Measurements from ENCODE around the gene ATXN7L2.

Gene ATXN7L2

DNA sequence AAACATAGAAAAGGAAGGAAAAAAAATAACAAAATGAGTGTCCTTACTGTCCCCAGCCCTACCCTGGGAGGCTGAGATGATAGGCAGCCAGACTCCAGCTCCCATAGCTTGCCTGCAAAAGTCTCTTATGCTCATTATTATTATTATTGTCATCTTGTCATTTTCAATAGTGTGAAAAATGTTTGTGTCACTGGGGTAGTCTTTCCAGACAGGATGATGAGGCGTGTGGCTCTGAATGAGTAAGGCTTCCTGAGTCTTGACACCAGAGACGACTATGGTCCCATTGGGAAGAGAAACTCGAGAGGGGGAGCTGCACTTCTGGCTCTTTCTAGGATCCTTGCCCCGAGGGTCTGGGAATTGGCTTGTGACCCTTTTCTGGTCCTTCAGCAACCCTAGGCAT, 9.1 kb downstream of the ATXN7L2 start:
- Histone ChIP-seq H3K9me3 (ENCODE audit: low read length) (no peaks in the 10 kb centered on the region), H3K27me3 (ENCODE audit: insufficient read depth, low read length) (no peaks in the 10 kb centered on the region), H4K20me1 (ENCODE audit: insufficient read depth, low read length) (no peaks in the 10 kb centered on the region), H3K79me2 (ENCODE audit: insufficient read depth, low read length) (no peaks in the 10 kb centered on the region), H3K4me1 (ENCODE audit: insufficient read depth, low read length, severe bottlenecking) (peaks cover 17% of the 10 kb centered on the region), H3K9me2 (ENCODE audit: low read depth, low read length) (no peaks in the 10 kb centered on the region), H3K4me3 (ENCODE audit: low read depth, low read length, poor library complexity, severe bottlenecking) (no peak overlapping the region), H3K27ac (ENCODE audit: low read depth, low read length, poor library complexity, severe bottlenecking) (no peak overlapping the region), H2AFZ (ENCODE audit: low read length) (no peak overlapping the region), H3K36me3 (ENCODE audit: insufficient read depth, low read length) (peaks cover 10% of the 10 kb centered on the region; the same call in 1 of the 2 replicates), H3K4me2 (ENCODE audit: low read length) (no peak overlapping the region), H3F3A (ENCODE audit: insufficient read depth, low read length) (no peaks in the 10 kb centered on the region), H3K9ac (ENCODE audit: low read length) (no peak overlapping the region)
- TF ChIP-seq, protein P1, sequence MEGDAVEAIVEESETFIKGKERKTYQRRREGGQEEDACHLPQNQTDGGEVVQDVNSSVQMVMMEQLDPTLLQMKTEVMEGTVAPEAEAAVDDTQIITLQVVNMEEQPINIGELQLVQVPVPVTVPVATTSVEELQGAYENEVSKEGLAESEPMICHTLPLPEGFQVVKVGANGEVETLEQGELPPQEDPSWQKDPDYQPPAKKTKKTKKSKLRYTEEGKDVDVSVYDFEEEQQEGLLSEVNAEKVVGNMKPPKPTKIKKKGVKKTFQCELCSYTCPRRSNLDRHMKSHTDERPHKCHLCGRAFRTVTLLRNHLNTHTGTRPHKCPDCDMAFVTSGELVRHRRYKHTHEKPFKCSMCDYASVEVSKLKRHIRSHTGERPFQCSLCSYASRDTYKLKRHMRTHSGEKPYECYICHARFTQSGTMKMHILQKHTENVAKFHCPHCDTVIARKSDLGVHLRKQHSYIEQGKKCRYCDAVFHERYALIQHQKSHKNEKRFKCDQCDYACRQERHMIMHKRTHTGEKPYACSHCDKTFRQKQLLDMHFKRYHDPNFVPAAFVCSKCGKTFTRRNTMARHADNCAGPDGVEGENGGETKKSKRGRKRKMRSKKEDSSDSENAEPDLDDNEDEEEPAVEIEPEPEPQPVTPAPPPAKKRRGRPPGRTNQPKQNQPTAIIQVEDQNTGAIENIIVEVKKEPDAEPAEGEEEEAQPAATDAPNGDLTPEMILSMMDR (IDR thresholded peaks at IDR 0.05; ENCODE audit: low read length): no peak
- no peak for TF ChIP-seq EZH2 (IDR thresholded peaks at IDR 0.05; ENCODE audit: borderline replicate concordance, low read length)

DNA sequence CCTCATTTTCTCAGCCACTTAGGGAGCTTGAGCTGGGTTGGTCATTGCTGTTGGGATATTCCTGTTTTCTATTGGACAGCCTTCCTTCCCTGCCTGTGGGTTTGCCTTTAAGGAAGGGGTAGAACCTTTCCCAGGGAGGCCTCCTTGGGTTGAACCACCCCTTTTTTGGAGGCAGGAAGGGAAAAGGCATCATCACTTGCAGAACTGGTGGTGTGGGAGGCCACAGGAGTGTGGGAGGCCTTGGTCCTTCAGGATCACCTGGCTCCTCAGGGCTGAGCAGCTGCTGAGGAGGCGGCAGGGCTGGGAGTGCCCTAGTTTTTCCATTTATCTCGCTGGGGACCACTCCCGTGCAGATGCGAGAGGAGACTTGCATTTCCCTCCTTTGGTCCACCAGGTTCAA, 9.5 kb downstream of the ATXN7L2 start:
- Histone ChIP-seq H3K4me2 (ENCODE audit: low read length) (peak overlapping the region; percentile 68; the same call in 1 of the 2 replicates), H3K9me3 (ENCODE audit: low read length) (no peaks in the 10 kb centered on the region), H3K9me2 (ENCODE audit: low read depth, low read length) (no peaks in the 10 kb centered on the region), H3F3A (ENCODE audit: insufficient read depth, low read length) (no peaks in the 10 kb centered on the region), H3K27me3 (ENCODE audit: insufficient read depth, low read length) (no peaks in the 10 kb centered on the region), H3K36me3 (ENCODE audit: insufficient read depth, low read length) (peaks cover 10% of the 10 kb centered on the region; the same call in 1 of the 2 replicates), H3K27ac (ENCODE audit: low read depth, low read length, poor library complexity, severe bottlenecking) (no peak overlapping the region), H3K9ac (ENCODE audit: low read length) (peak overlapping the region; percentile 68; the same call in 1 of the 2 replicates), H4K20me1 (ENCODE audit: insufficient read depth, low read length) (no peaks in the 10 kb centered on the region), H3K4me3 (ENCODE audit: low read depth, low read length, poor library complexity, severe bottlenecking) (no peak overlapping the region), H3K79me2 (ENCODE audit: insufficient read depth, low read length) (no peaks in the 10 kb centered on the region), H2AFZ (ENCODE audit: low read length) (no peak overlapping the region), H3K4me1 (ENCODE audit: insufficient read depth, low read length, severe bottlenecking) (peaks cover 17% of the 10 kb centered on the region)
- TF ChIP-seq, protein P1 (IDR thresholded peaks at IDR 0.05; ENCODE audit: low read length): no peak
- no peak for TF ChIP-seq EZH2 (IDR thresholded peaks at IDR 0.05; ENCODE audit: borderline replicate concordance, low read length)

DNA sequence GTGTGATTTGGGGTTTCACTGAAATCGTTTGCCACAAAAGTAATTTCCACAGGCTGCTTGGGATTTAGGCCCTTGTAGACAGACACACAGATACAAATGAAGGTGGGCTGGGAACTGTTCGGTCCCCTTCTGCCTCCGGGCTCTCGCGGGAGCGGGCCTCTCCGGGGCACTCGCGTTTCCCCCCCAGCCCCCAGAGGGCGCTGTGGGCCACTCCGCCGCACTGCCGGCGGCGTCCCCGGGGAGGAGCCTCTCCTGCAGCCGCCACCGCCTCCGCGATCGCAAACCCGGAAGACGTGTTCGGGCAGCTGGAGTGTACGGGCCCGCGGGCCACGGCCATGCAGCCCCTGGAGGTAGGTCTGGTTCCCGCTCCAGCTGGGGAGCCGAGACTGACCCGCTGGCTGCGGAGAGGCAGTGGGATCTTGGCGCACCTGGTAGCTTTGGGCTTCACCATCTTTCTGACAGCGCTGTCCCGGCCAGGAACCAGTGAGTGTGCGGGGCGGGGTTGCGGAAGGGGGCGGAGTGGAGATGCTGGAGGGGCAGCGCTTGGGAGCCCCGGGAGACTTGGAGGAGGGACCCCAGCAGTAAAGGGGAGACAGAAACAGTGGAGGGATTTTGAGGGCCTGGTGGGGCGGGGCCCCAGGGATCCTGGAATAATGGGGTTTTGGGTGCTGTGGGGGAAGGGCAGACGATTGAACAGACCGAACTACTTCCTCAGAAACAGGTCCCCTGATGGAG, 10.3 kb downstream of the ATXN7L2 start, which contains the start of gene CYB561D1:
Gene CYB561D1 (plus strand): TSS at position 290 of the 735 bp plus-strand sequence. CDS start 46 bp downstream, at position 336.
- Histone ChIP-seq H3K9me2 (ENCODE audit: low read depth, low read length) (no peaks in the 10 kb centered on the region), H4K20me1 (ENCODE audit: insufficient read depth, low read length) (no peaks in the 10 kb centered on the region), H3K4me3 (ENCODE audit: low read depth, low read length, poor library complexity, severe bottlenecking) (peak within 1 kb of the TSS; percentile 76), H3K4me2 (ENCODE audit: low read length) (peak within 1 kb of the TSS; percentile 68), H3K36me3 (ENCODE audit: insufficient read depth, low read length) (peaks cover 10% of the 10 kb centered on the region; the same call in 1 of the 2 replicates), H3K79me2 (ENCODE audit: insufficient read depth, low read length) (no peaks in the 10 kb centered on the region), H3K4me1 (ENCODE audit: insufficient read depth, low read length, severe bottlenecking) (peaks cover 17% of the 10 kb centered on the region), H3K9ac (ENCODE audit: low read length) (peak within 1 kb of the TSS; percentile 68), H3F3A (ENCODE audit: insufficient read depth, low read length) (no peaks in the 10 kb centered on the region), H3K27ac (ENCODE audit: low read depth, low read length, poor library complexity, severe bottlenecking) (peak within 1 kb of the TSS; percentile 60), H3K27me3 (ENCODE audit: insufficient read depth, low read length) (no peaks in the 10 kb centered on the region), H3K9me3 (ENCODE audit: low read length) (no peaks in the 10 kb centered on the region), H2AFZ (ENCODE audit: low read length) (no peak within 1 kb of the TSS)
- TF ChIP-seq, protein P1 (IDR thresholded peaks at IDR 0.05; ENCODE audit: low read length): peak; percentile 89
- TF ChIP-seq EZH2 (IDR thresholded peaks at IDR 0.05; ENCODE audit: borderline replicate concordance, low read length): no peak
